Measurements from ENCODE around the gene RALGPS2.

Gene RALGPS2

DNA sequence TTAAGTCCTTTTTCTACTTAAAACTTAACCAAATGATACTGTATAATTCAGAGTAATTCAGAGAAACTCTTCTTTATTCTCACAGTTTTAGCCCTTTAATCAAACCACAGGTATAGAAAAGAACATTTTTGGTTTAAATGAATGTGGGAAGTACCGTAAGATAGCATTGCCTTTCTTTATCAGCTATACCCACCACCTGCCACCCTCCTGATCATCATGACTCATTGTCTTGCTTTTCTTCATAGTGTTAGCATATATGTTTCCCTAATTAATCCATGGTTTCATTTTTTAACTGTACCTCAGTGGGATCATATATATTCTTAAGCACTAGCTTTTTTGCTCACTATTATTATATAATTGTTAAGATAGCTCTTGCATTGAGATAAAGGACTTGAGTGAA, 173.4 kb downstream of the RALGPS2 start:
- Histone ChIP-seq H3K36me3 (ENCODE audit: control insufficient read depth in 2 of 2, insufficient read depth in 1 of 2, low read length in 2 of 2) (peaks cover 0 to 7% of the 10 kb centered on the region in 2 experiments; a peak in 2 of 3 replicates), H3K4me1 (ENCODE audit: control insufficient read depth, insufficient read depth, low read length) (no peaks in the 10 kb centered on the region), H3K27ac (ENCODE audit: extremely low read depth, low read depth, low read length) (no peak overlapping the region), H3K4me3 (ENCODE audit: low read depth, low read length) (no peak overlapping the region), H3K9me3 (ENCODE audit: control insufficient read depth, insufficient read depth, low read depth, low read length) (no peaks in the 10 kb centered on the region)
- CTCF ChIA-PET = no interaction called here
- TF ChIP-seq, protein P1, sequence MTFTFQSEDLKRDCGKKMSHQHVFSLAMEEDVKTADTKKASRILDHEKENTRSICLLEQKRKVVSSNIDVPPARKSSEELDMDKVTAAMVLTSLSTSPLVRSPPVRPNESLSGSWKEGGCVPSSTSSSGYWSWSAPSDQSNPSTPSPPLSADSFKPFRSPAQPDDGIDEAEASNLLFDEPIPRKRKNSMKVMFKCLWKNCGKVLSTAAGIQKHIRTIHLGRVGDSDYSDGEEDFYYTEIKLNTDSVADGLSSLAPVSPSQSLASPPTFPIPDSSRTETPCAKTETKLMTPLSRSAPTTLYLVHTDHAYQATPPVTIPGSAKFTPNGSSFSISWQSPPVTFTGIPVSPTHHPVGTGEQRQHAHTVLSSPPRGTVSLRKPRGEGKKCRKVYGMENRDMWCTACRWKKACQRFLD (tag by site-specific recombination; IDR thresholded peaks at IDR 0.05) = no peak
- TF ChIP-seq SP3 (tag by site-specific recombination; IDR thresholded peaks at IDR 0.05) = no peak
- no peak for TF ChIP-seq ZNF768 (tag by site-specific recombination; IDR thresholded peaks at IDR 0.05)
- no peak for TF ChIP-seq ZIC2 (tag by site-specific recombination; IDR thresholded peaks at IDR 0.05)
- TF ChIP-seq ZNF529 (tag by site-specific recombination; IDR thresholded peaks at IDR 0.05; ENCODE audit: insufficient replicate concordance) = no peak
- TF ChIP-seq ZNF335 (tag by site-specific recombination; conservative IDR thresholded peaks at IDR 0.05) = no peak
- TF ChIP-seq ZNF530 (tag by site-specific recombination; IDR thresholded peaks at IDR 0.05; ENCODE audit: low read depth) = no peak
- no peak for TF ChIP-seq KLF1 (tag by site-specific recombination; IDR thresholded peaks at IDR 0.05)
- no peak for TF ChIP-seq MZF1 (tag by site-specific recombination; IDR thresholded peaks at IDR 0.05; ENCODE audit: borderline replicate concordance)
- TF ChIP-seq, protein P2, sequence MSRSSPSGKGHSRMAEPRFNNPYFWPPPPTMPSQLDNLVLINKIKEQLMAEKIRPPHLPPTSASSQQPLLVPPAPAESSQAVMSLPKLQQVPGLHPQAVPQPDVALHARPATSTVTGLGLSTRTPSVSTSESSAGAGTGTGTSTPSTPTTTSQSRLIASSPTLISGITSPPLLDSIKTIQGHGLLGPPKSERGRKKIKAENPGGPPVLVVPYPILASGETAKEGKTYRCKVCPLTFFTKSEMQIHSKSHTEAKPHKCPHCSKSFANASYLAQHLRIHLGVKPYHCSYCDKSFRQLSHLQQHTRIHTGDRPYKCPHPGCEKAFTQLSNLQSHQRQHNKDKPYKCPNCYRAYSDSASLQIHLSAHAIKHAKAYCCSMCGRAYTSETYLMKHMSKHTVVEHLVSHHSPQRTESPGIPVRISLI (tag by site-specific recombination; IDR thresholded peaks at IDR 0.05) = no peak
- TF ChIP-seq ZNF521 (tag by site-specific recombination; IDR thresholded peaks at IDR 0.05) = no peak
- no peak for TF ChIP-seq ZNF140 (tag by site-specific recombination; IDR thresholded peaks at IDR 0.05)
- no peak for TF ChIP-seq ZNF239 (tag by site-specific recombination; IDR thresholded peaks at IDR 0.05)
- TF ChIP-seq EGR2 (tag by site-specific recombination; IDR thresholded peaks at IDR 0.05; ENCODE audit: low read depth) = no peak
- no peak for TF ChIP-seq ZNF426 (tag by site-specific recombination; IDR thresholded peaks at IDR 0.05)
- TF ChIP-seq, protein P3, sequence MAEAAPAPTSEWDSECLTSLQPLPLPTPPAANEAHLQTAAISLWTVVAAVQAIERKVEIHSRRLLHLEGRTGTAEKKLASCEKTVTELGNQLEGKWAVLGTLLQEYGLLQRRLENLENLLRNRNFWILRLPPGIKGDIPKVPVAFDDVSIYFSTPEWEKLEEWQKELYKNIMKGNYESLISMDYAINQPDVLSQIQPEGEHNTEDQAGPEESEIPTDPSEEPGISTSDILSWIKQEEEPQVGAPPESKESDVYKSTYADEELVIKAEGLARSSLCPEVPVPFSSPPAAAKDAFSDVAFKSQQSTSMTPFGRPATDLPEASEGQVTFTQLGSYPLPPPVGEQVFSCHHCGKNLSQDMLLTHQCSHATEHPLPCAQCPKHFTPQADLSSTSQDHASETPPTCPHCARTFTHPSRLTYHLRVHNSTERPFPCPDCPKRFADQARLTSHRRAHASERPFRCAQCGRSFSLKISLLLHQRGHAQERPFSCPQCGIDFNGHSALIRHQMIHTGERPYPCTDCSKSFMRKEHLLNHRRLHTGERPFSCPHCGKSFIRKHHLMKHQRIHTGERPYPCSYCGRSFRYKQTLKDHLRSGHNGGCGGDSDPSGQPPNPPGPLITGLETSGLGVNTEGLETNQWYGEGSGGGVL (tag by site-specific recombination; IDR thresholded peaks at IDR 0.05) = no peak
- POLR2A ChIA-PET = no interaction called here

DNA sequence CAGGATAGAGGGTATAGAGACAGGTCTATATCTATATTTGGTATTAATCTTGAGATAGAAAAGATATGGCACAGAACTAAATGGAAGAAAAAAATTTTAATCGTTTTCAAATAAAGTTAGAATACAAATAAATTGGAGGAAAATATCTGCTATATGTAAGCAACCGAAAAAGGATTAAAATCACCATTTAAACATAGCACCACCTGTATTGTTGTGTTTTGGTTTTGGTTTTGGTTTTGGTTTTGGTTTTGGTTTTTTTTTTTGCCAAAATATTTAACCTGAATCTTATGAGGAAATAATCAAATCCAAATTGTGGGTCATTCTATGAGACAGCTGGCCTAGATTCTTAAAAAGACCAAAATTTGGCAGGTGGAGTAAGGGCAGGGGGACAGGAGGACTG, 174.4 kb downstream of the RALGPS2 start:
- ChIA-PET CTCF (no interaction called here), POLR2A (no interaction called here)
- Histone ChIP-seq H3K27ac (ENCODE audit: extremely low read depth, low read depth, low read length) (no peak overlapping the region), H3K36me3 (ENCODE audit: control insufficient read depth in 2 of 2, insufficient read depth in 1 of 2, low read length in 2 of 2) (peaks cover 0 to 4% of the 10 kb centered on the region in 2 experiments; a peak in 2 of 3 replicates), H3K4me3 (ENCODE audit: low read depth, low read length) (no peak overlapping the region), H3K4me1 (ENCODE audit: control insufficient read depth, insufficient read depth, low read length) (no peaks in the 10 kb centered on the region), H3K9me3 (ENCODE audit: control insufficient read depth, insufficient read depth, low read depth, low read length) (no peaks in the 10 kb centered on the region)
- TF ChIP-seq ZNF623 (tag by site-specific recombination; IDR thresholded peaks at IDR 0.05) (no peak), SALL2 (tag by site-specific recombination; IDR thresholded peaks at IDR 0.05; ENCODE audit: borderline replicate concordance) (no peak), GLI2 (tag by site-specific recombination; IDR thresholded peaks at IDR 0.05; ENCODE audit: borderline replicate concordance, low read depth) (no peak), KLF8 (tag by site-specific recombination; IDR thresholded peaks at IDR 0.05) (no peak)
- TF ChIP-seq, protein P4, sequence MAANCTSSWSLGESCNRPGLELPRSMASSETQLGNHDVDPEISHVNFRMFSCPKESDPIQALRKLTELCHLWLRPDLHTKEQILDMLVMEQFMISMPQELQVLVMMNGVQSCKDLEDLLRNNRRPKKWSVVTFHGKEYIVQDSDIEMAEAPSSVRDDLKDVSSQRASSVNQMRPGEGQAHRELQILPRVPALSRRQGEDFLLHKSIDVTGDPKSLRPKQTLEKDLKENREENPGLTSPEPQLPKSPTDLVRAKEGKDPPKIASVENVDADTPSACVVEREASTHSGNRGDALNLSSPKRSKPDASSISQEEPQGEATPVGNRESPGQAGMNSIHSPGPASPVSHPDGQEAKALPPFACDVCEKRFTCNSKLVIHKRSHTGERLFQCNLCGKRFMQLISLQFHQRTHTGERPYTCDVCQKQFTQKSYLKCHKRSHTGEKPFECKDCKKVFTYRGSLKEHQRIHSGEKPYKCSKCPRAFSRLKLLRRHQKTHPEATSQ (tag by site-specific recombination; IDR thresholded peaks at IDR 0.05) = no peak

Measured in HEK293 (cell line).